DOHH2 (cell line): ENCODE data around the gene POFUT1.

Experiments
- CTCF ChIP-seq: fragments of 200-600 bp; sonication (generic); IDR thresholded peaks from one replicate; pipeline ENCODE4 v1.5.1; 2014; ENCODE audit warnings: antibody characterized with exemption, mild to moderate bottlenecking, low read depth, low read length; ENCODE audit not compliant: poor library complexity, severe bottlenecking
- EZH2phosphoT487 ChIP-seq: fragments of 200-600 bp; sonication (generic); IDR thresholded peaks from 2 replicates; pipeline ENCODE4 v1.6.1; 2017; ENCODE audit warnings: borderline replicate concordance, mild to moderate bottlenecking, antibody characterized with exemption, low read length, moderate library complexity, mixed read lengths

GRCh38 chr20:32235331-32236047 is 27.8 kb downstream of the POFUT1 start:
- TF ChIP-seq CTCF (no peak), EZH2phosphoT487 (no peak)
